ENCODE measurements around the gene RPS6KA1.

RPS6KA1 gene

DNA sequence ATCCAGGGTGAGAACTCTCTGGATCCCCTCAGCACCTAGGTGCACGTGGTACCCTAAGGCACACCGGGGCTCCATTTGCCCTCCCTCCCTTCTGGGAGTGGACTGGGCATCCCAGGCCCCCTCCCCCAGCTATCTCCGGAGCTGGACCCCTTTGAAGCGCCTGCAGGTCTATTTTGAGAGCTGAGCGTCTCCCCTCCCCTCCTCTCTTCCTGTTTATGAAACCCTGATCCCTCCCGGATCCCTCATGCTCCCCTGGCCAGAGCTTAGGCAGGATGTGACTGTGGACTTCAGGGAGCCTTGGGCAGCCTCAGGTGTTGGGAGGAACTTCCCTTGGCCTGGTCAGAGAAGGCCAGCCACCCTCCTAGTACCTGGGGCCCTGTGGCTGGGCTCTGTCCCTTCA lies 10.2 kb downstream of the RPS6KA1 start:
- no peak for DNase-seq (ENCODE audit: extremely low read depth, low read depth)
- TF ChIP-seq, protein P1, sequence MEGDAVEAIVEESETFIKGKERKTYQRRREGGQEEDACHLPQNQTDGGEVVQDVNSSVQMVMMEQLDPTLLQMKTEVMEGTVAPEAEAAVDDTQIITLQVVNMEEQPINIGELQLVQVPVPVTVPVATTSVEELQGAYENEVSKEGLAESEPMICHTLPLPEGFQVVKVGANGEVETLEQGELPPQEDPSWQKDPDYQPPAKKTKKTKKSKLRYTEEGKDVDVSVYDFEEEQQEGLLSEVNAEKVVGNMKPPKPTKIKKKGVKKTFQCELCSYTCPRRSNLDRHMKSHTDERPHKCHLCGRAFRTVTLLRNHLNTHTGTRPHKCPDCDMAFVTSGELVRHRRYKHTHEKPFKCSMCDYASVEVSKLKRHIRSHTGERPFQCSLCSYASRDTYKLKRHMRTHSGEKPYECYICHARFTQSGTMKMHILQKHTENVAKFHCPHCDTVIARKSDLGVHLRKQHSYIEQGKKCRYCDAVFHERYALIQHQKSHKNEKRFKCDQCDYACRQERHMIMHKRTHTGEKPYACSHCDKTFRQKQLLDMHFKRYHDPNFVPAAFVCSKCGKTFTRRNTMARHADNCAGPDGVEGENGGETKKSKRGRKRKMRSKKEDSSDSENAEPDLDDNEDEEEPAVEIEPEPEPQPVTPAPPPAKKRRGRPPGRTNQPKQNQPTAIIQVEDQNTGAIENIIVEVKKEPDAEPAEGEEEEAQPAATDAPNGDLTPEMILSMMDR (IDR thresholded peaks at IDR 0.05; ENCODE audit: low read depth, low read length), result no peak

DNA sequence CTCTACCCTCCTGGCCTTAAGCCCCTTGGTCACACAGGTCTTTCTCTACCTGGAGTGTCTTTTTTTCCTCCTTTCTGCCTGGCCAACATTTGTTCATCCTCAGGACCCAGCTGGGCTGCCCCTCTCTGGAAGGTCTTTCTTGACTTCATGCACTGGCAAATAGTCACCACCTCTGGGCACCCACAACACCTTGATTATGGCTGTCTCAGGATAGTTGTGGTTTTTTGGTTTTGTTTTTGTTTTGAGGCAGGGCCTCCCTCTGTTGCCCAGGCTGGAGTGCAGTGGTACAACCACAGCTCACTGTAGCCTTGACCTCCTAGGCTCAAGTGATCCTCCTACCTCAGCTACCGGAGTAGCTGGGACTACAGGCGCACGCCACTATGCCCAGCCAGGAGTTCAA lies 10.8 kb downstream of the RPS6KA1 start:
- TF ChIP-seq, protein P1 (IDR thresholded peaks at IDR 0.05; ENCODE audit: low read depth, low read length), result no peak
- DNase-seq (ENCODE audit: extremely low read depth, low read depth), result no peak

DNA sequence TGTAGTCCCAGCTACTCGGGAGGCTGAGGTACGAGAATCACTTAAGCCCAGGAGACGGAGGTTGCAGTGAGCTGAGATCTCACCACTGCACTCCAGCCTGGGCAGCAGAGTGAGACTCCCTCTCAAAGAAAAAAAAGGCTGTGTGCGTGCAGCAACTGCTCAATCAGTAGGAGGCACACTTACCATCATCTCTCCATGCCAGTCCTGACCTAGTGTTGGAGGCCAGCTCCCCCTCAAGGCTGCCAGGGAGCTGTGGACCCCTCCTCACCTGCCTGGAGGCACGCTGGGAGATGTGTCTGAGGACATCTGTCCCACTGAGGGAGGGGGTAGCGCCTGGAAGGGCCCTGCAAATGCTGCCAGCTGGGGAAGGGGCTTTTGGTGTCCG lies 11.9 kb downstream of the RPS6KA1 start:
- DNase-seq (ENCODE audit: extremely low read depth, low read depth), result no peak
- TF ChIP-seq, protein P1 (IDR thresholded peaks at IDR 0.05; ENCODE audit: low read depth, low read length), result no peak

DNA sequence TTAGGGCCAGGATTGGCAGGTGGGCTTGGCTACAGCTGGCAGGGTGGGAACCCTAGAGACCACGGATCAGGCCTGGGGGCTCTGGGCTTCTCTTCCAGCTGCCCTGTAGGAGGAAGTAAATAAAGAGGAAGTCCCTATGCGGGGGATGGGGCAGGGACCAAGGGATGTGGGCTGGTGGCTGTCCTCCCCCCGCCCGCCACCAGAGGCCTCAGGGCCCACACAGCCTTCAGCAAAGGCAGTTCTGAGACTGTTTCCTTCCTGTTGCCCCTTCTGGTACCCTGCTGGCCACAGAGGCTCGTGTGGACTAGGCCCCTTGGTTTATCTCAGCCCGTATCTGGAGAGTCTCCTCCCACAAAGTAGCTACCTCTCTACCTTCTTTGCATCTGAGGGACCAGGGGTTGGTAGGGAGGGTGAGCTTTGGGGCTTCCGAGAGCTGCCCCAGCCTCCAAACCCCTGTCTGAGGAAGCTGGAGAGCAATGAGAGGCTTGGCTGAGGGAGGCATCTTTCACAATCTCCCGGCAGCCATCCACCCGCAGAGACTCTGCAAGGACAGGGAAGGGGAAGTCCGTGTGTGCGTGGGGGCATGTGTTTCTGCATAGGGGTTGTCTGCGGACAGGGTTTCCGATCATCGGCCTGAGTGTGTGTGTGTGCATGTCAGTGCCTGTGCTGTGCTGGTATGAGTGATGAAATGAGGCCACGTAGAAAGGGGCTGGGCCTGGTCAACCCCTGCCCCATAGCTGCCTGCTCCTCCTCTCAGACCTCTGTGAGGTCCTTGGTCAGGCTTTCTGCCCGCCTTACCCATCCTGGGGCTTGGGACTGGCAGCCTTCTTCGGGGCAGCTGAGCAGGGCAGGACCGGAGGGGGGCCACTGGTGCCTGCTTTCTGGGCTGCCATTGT lies 12.5 kb downstream of the RPS6KA1 start:
- TF ChIP-seq, protein P1 (IDR thresholded peaks at IDR 0.05; ENCODE audit: low read depth, low read length), result no peak; the same call in 1 of the 2 replicates
- peak; percentile 44 for DNase-seq (ENCODE audit: extremely low read depth, low read depth)

DNA sequence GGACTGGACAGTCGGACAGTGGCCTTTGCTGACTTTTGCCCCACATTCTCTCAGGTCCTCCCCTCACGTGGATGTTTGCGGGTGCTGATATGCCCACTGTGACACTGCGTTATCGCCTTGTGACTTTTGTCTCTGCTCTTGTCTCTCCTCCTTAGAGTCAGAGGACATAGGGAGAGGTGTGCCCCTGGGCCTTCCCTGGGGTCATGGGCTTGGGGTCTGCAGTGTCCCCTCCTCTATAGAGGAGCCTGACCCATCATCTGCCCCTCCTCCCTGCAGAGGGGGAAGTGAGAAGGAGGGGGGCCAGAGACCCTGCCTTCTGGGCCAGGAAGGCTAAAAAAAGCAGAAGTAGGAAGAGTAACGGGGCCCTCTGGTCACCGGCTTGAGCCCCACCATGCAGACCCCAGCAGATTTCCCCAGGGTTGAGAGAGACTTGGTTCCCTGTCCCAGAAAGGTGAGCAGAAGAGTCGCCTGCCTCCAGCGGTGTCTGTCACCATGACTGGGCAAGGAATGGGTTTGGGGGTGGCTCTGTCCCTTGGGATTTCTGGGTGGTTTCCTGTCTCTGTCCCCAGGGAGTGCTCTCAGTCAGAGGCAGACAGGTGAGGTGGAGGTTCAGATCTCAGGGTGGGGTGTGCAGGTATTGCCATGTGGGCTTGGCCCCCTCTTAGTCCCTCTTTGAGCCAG lies 13.3 kb downstream of the RPS6KA1 start:
- DNase-seq (ENCODE audit: extremely low read depth, low read depth), result no peak
- TF ChIP-seq, protein P1 (IDR thresholded peaks at IDR 0.05; ENCODE audit: low read depth, low read length), result no peak

DNA sequence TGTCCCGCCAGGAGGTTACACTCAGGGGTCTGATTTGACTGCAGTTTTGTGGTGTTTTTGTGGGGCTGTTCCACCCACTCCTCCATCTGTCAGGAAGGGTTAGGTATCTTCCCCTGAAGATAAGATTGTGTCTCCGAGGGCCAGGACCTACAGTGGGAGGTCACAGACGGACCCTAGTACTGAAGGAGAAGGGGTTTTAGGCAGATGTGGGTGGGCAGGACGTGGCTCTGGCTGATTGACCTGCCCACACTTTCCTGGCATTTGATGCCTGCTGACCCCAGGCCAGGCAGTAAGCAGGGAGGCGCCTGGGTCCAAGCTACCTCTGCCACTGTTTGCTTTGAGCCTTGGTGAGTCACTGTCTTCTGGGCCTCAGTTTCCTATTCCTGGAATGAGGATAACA lies 13.9 kb downstream of the RPS6KA1 start:
- DNase-seq (ENCODE audit: extremely low read depth, low read depth), result no peak
- TF ChIP-seq, protein P1 (IDR thresholded peaks at IDR 0.05; ENCODE audit: low read depth, low read length), result no peak

DNA sequence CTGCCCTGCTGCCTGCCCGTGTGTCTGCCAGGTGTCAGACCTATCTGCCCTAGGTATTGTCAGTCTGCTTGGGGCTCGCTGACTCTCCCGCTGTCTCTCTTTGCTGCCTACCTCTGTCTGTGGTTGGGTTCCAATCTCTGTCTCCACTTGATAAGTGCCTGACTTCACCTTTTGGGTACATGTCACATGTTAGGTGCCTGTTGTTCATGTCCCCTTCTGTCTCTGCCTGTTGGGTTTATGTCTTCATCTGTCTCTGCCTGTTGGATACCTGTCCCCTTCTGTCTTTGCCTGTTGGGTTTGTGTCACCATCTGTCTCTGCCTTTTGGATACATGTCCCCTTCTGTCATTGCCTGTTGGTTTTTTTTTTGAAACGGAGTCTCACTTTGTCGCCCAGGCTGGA lies 14.6 kb downstream of the RPS6KA1 start:
- TF ChIP-seq, protein P1 (IDR thresholded peaks at IDR 0.05; ENCODE audit: low read depth, low read length), result no peak
- no peak for DNase-seq (ENCODE audit: extremely low read depth, low read depth)

Measured in AG09319 (cell line).